ENCODE measurements around the gene SHROOM3. TPM values are rescaled to one million over a fixed set of nuclear protein-coding genes. Genes with fewer than 3 reads are reported as not detected.

Gene SHROOM3
- total RNA-seq, 2 donors from 2014 or later, result 18.1 to 21.8 TPM

DNA sequence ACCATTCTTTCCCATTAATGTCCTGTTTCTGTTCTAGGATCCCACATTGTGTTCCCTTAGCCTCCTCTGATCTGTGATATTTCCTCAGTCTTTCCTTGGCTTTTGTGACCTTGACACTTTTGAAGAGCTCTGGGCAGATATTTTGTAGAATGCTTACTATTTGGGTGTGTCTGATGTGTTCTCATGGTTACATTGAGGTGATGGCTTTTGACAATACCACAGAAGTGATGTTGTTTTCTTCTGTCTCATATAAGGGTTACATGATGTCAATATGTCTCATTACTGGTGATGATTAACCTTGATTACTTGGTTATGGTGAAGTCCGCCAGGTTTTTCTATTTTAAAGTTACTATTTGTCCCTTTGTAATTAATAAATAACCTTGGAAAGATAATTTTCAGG, 279.2 kb downstream of the SHROOM3 start:
- Mint-ChIP-seq H3K4me1 (peaks cover 15% of the 10 kb centered on the region), H3K4me3 (no peak overlapping the region), H3K36me3 (ENCODE audit: low read depth) (peaks cover 12% of the 10 kb centered on the region), H3K9me3 (no peaks in the 10 kb centered on the region), H3K27me3 (ENCODE audit: insufficient read depth) (no peaks in the 10 kb centered on the region), H3K27ac (no peak overlapping the region)
- 78% methylated on average over 1 of the region's 1 CpG; no CpG with 5 or more reads in 1 of the 2 experiments for WGBS, 2 experiments (ENCODE audit: insufficient coverage in 1 of 2, insufficient read length in 1 of 2)
- H3K27me3 ChIP-seq (ENCODE audit: control insufficient read depth, insufficient read depth, low read length, poor library complexity, severe bottlenecking), result no peaks in the 10 kb centered on the region
- no peaks in the 10 kb centered on the region for H3K4me1 ChIP-seq (ENCODE audit: control insufficient read depth, insufficient read depth, low read length)
- H3K4me3 ChIP-seq (ENCODE audit: low read length), result no peak overlapping the region
- DNase-seq, result no peak
- H3K9ac ChIP-seq (ENCODE audit: extremely low read depth, low read length, poor library complexity, severe bottlenecking), result no peak overlapping the region
- no peaks in the 10 kb centered on the region for H3K9me3 ChIP-seq (ENCODE audit: control insufficient read depth, low read length)
- no peak overlapping the region for H3K27ac ChIP-seq (ENCODE audit: low read depth, low read length)
- H3K36me3 ChIP-seq (ENCODE audit: control insufficient read depth, insufficient read depth, low read length), result peaks cover 27% of the 10 kb centered on the region
- TF ChIP-seq, protein P1, sequence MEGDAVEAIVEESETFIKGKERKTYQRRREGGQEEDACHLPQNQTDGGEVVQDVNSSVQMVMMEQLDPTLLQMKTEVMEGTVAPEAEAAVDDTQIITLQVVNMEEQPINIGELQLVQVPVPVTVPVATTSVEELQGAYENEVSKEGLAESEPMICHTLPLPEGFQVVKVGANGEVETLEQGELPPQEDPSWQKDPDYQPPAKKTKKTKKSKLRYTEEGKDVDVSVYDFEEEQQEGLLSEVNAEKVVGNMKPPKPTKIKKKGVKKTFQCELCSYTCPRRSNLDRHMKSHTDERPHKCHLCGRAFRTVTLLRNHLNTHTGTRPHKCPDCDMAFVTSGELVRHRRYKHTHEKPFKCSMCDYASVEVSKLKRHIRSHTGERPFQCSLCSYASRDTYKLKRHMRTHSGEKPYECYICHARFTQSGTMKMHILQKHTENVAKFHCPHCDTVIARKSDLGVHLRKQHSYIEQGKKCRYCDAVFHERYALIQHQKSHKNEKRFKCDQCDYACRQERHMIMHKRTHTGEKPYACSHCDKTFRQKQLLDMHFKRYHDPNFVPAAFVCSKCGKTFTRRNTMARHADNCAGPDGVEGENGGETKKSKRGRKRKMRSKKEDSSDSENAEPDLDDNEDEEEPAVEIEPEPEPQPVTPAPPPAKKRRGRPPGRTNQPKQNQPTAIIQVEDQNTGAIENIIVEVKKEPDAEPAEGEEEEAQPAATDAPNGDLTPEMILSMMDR (conservative IDR thresholded peaks at IDR 0.05), result no peak

DNA sequence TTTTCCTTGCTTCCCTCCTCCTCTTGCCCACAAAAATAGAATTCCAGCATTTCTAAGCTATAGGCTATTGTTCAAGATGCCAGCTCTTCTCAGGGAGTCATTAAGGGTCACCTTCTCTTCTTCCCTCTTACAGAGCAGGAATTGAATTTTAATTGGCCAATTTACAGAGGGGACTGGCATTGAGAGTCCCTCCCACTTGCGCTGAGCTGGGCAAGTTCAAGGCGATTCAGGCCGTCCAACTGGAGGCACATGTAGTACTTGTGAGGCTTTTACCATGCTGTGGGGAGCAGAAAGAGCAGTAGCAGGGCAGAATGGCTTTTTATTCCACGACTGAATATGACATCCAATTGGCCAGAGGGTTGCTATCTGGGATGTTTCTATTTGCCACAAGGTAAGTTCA, 281.0 kb downstream of the SHROOM3 start:
- DNase-seq, result no peak
- H3K9me3 ChIP-seq (ENCODE audit: control insufficient read depth, low read length), result no peaks in the 10 kb centered on the region
- no peak overlapping the region for H3K4me3 ChIP-seq (ENCODE audit: low read length)
- Mint-ChIP-seq H3K9me3 (no peaks in the 10 kb centered on the region), H3K27ac (no peak overlapping the region), H3K4me1 (peaks cover 19% of the 10 kb centered on the region), H3K36me3 (ENCODE audit: low read depth) (peaks cover 7% of the 10 kb centered on the region), H3K4me3 (no peak overlapping the region), H3K27me3 (ENCODE audit: insufficient read depth) (no peaks in the 10 kb centered on the region)
- no peaks in the 10 kb centered on the region for H3K27me3 ChIP-seq (ENCODE audit: control insufficient read depth, insufficient read depth, low read length, poor library complexity, severe bottlenecking)
- H3K36me3 ChIP-seq (ENCODE audit: control insufficient read depth, insufficient read depth, low read length), result peaks cover 21% of the 10 kb centered on the region
- H3K27ac ChIP-seq (ENCODE audit: low read depth, low read length), result no peak overlapping the region
- H3K9ac ChIP-seq (ENCODE audit: extremely low read depth, low read length, poor library complexity, severe bottlenecking), result no peak overlapping the region
- 93 to 95% methylated on average over 4 of the region's 4 CpGs for WGBS, 2 experiments (ENCODE audit: insufficient coverage in 1 of 2, insufficient read length in 1 of 2)
- TF ChIP-seq, protein P1 (conservative IDR thresholded peaks at IDR 0.05), result no peak
- no peaks in the 10 kb centered on the region for H3K4me1 ChIP-seq (ENCODE audit: control insufficient read depth, insufficient read depth, low read length)

DNA sequence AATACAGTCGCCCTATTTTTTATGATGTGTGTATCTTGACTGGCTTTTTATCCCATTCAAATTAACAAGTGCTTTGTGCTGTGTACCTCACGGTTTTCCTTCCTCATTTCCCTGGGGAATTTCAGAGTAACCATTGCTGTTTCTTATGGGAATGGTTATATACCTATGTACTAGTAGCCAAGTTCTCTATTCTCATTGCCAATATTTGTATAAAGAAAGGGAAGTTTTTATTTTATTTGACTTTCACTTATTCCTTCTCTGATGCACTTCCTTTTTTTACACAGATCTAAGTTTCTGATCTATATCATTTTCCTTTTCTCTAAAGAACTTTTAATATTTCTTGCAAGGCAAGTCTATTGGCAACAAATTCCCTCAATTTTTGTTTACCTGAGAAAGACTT, 281.6 kb downstream of the SHROOM3 start:
- Histone ChIP-seq H3K4me1 (ENCODE audit: control insufficient read depth, insufficient read depth, low read length) (no peaks in the 10 kb centered on the region), H3K27me3 (ENCODE audit: control insufficient read depth, insufficient read depth, low read length, poor library complexity, severe bottlenecking) (no peaks in the 10 kb centered on the region), H3K36me3 (ENCODE audit: control insufficient read depth, insufficient read depth, low read length) (peaks cover 16% of the 10 kb centered on the region), H3K9me3 (ENCODE audit: control insufficient read depth, low read length) (no peaks in the 10 kb centered on the region), H3K4me3 (ENCODE audit: low read length) (no peak overlapping the region), H3K9ac (ENCODE audit: extremely low read depth, low read length, poor library complexity, severe bottlenecking) (no peak overlapping the region), H3K27ac (ENCODE audit: low read depth, low read length) (no peak overlapping the region)
- Mint-ChIP-seq H3K27ac (no peak overlapping the region), H3K9me3 (no peaks in the 10 kb centered on the region), H3K36me3 (ENCODE audit: low read depth) (peaks cover 6% of the 10 kb centered on the region), H3K4me3 (no peak overlapping the region), H3K4me1 (peaks cover 19% of the 10 kb centered on the region), H3K27me3 (ENCODE audit: insufficient read depth) (no peaks in the 10 kb centered on the region)
- no peak for DNase-seq
- 90% methylated on average over 2 of the region's 2 CpGs; no CpG with 5 or more reads in 1 of the 2 experiments for WGBS, 2 experiments (ENCODE audit: insufficient coverage in 1 of 2, insufficient read length in 1 of 2)
- TF ChIP-seq, protein P1 (conservative IDR thresholded peaks at IDR 0.05), result no peak

Measured in endodermal cell (in vitro differentiated cells).